Neural cell (in vitro differentiated cells): Measurements from ENCODE around the gene GIPC1. TPM values are rescaled to one million over a fixed set of nuclear protein-coding genes. Genes with fewer than 3 reads are reported as not detected.

ENCODE experiments used
- H2AFZ ChIP-seq: fragments of 200-600, 300-800 bp; sonication (generic), shearing (Covaris generic); 2 replicates; pipeline ENCODE4 v1.6.0; 2014; ENCODE audit warnings: low read depth, mild to moderate bottlenecking, antibody characterized with exemption, low read length, moderate library complexity
- H3F3A ChIP-seq: fragments of 200-600 bp; shearing (Covaris generic); 2 replicates; pipeline ENCODE4 v1.6.1; 2016; ENCODE audit warnings: mild to moderate bottlenecking, moderate library complexity, mixed read lengths, antibody characterized with exemption, low read length; ENCODE audit not compliant: insufficient read depth, poor library complexity, severe bottlenecking
- H3K27ac ChIP-seq: fragments of 200-600, 300-800 bp; sonication (generic), shearing (Covaris generic); 2 replicates; pipeline ENCODE4 v1.5.1; 2014; ENCODE audit warnings: mild to moderate bottlenecking, low read length, moderate library complexity
- H3K27me3 ChIP-seq: fragments of 300-800, 200-600 bp; sonication (generic), shearing (Covaris generic); 2 replicates; pipeline ENCODE4 v1.6.0; 2014; ENCODE audit warnings: mild to moderate bottlenecking, low read depth, low read length, moderate library complexity; ENCODE audit not compliant: insufficient read depth
- H3K36me3 ChIP-seq: fragments of 300-800, 200-600 bp; sonication (generic), shearing (Covaris generic); 2 replicates; pipeline ENCODE4 v1.5.1; 2014; ENCODE audit warnings: mild to moderate bottlenecking, antibody characterized with exemption, low read length, moderate library complexity; ENCODE audit not compliant: insufficient read depth
- H3K4me2 ChIP-seq: fragments of 300-800, 200-600 bp; sonication (generic), shearing (Covaris generic); 2 replicates; pipeline ENCODE4 v1.6.0; 2014; ENCODE audit warnings: mild to moderate bottlenecking, low read length
- H3K4me3 ChIP-seq: fragments of 300-800, 200-600 bp; sonication (generic), shearing (Covaris generic); 2 replicates; pipeline ENCODE4 v1.5.1; 2014; ENCODE audit warnings: mild to moderate bottlenecking, low read length, moderate library complexity
- H3K79me2 ChIP-seq: fragments of 200-600 bp; shearing (Covaris generic); replicated peaks from 2 replicates; pipeline ENCODE4 v1.6.0; 2014; ENCODE audit warnings: mild to moderate bottlenecking, low read length, moderate library complexity; ENCODE audit not compliant: insufficient read depth
- H3K9ac ChIP-seq: fragments of 300-800, 200-600 bp; sonication (generic), shearing (Covaris generic); 2 replicates; pipeline ENCODE4 v1.6.1; 2016; ENCODE audit warnings: mild to moderate bottlenecking, low read length, mixed read lengths
- H3K9me2 ChIP-seq: fragments of 200-600 bp; shearing (Covaris generic); 2 replicates; pipeline ENCODE4 v1.6.1; 2016; ENCODE audit warnings: mild to moderate bottlenecking, low read length, mixed read lengths; ENCODE audit not compliant: insufficient read depth
- H3K9me3 ChIP-seq: fragments of 200-600, 300-800 bp; sonication (generic), shearing (Covaris generic); 2 replicates; pipeline ENCODE4 v1.6.1; 2016; ENCODE audit warnings: mild to moderate bottlenecking, mixed run types, low read length, moderate library complexity, mixed read lengths
- H4K20me1 ChIP-seq: fragments of 200-600 bp; shearing (Covaris generic); 2 replicates; pipeline ENCODE4 v1.6.1; 2016; ENCODE audit warnings: mild to moderate bottlenecking, mixed run types; ENCODE audit not compliant: insufficient read depth
- EP300 ChIP-seq: fragments of 450-650 bp; conservative IDR thresholded peaks from 2 replicates; pipeline ENCODE4 v1.6.1; 2014; ENCODE audit warnings: antibody characterized with exemption, mild to moderate bottlenecking, moderate library complexity; ENCODE audit not compliant: poor library complexity, severe bottlenecking
- EZH2 ChIP-seq: fragments of 200-600, 300-800 bp; shearing (Covaris generic), sonication (generic); IDR thresholded peaks from 2 replicates; pipeline ENCODE4 v1.6.1; 2014; ENCODE audit warnings: antibody characterized with exemption, low read length, borderline replicate concordance, mild to moderate bottlenecking; ENCODE audit not compliant: insufficient read depth, poor library complexity, severe bottlenecking
- MXI1 ChIP-seq: fragments of 450-650 bp; conservative IDR thresholded peaks from 2 replicates; pipeline ENCODE4 v1.6.1; 2014; ENCODE audit warnings: antibody characterized with exemption, mild to moderate bottlenecking; ENCODE audit not compliant: poor library complexity, severe bottlenecking
- POLR2AphosphoS5 ChIP-seq: IDR thresholded peaks from 2 replicates; pipeline ENCODE4 v1.6.1; 2012
- RAD21 ChIP-seq: fragments of 450-650 bp; conservative IDR thresholded peaks from 2 replicates; pipeline ENCODE4 v1.6.1; 2014; ENCODE audit warnings: antibody characterized with exemption, mild to moderate bottlenecking, moderate library complexity
- REST ChIP-seq: IDR thresholded peaks from 2 replicates; pipeline ENCODE4 v1.6.1; 2012; ENCODE audit warnings: borderline replicate concordance
- SMC3 ChIP-seq: fragments of 450-650 bp; conservative IDR thresholded peaks from 2 replicates; pipeline ENCODE4 v1.6.1; 2014; ENCODE audit warnings: antibody characterized with exemption, mild to moderate bottlenecking, moderate library complexity; ENCODE audit not compliant: poor library complexity
- TAF1 ChIP-seq: IDR thresholded peaks from 2 replicates; pipeline ENCODE4 v1.6.1; 2012; ENCODE audit warnings: low read depth
- polyA plus RNA-seq: library from polyadenylated mRNA; depleted of rRNA; stranded (reverse); fragments of >200 nt; gene quantifications from 2 replicates; pipeline ENCODE4 v1.2.3, GENCODE V29; 2014
- TF ChIP-seq, protein P1 (sequence below): fragments of 450-650 bp; IDR thresholded peaks from 2 replicates; pipeline ENCODE4 v1.5.1; 2014; ENCODE audit warnings: antibody characterized with exemption, mild to moderate bottlenecking, moderate library complexity; ENCODE audit not compliant: poor library complexity, severe bottlenecking

GIPC1 gene
- polyA plus RNA-seq, 1 donor from 2014 or later = 128 TPM

DNA sequence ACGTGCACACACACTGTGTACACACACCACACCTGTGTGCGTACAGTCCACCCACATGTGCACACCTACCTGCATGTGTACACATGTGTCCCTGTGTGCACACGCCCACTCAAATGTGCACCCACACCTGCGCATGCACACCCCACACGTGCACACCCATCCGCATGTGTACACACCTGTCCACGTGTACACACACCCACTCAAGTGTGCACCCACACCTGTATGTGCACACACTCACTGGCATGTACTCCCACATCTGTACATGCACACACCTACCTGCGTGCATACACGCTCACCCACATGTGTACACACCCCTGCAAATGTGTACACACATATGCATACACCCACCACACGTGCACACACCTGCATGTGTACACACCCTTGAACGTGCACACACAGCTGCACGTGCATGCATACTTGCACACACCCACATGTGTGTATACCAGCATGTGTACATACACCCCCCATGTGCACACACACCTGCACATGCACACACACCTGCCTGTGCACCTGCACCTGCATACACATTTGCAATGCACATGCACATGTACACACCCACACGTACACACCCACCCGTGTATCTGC is 52.2 kb downstream of the GIPC1 start:
- H3K4me3 ChIP-seq = no peak overlapping the region
- H2AFZ ChIP-seq = no peak overlapping the region
- no peaks in the 10 kb centered on the region for H3F3A ChIP-seq
- no peaks in the 10 kb centered on the region for H3K9me3 ChIP-seq
- no peak overlapping the region for H3K4me2 ChIP-seq
- no peak overlapping the region for H3K27ac ChIP-seq
- peaks cover 9% of the 10 kb centered on the region for H3K36me3 ChIP-seq
- H3K27me3 ChIP-seq = no peaks in the 10 kb centered on the region
- no peak overlapping the region for H3K9ac ChIP-seq
- H3K79me2 ChIP-seq = no peaks in the 10 kb centered on the region
- no peaks in the 10 kb centered on the region for H3K9me2 ChIP-seq
- no peak for TF ChIP-seq REST
- TF ChIP-seq MXI1 = no peak
- TF ChIP-seq POLR2AphosphoS5 = no peak
- TF ChIP-seq RAD21 = no peak
- TF ChIP-seq TAF1 = no peak
- TF ChIP-seq SMC3 = no peak
- H4K20me1 ChIP-seq = no peaks in the 10 kb centered on the region

DNA sequence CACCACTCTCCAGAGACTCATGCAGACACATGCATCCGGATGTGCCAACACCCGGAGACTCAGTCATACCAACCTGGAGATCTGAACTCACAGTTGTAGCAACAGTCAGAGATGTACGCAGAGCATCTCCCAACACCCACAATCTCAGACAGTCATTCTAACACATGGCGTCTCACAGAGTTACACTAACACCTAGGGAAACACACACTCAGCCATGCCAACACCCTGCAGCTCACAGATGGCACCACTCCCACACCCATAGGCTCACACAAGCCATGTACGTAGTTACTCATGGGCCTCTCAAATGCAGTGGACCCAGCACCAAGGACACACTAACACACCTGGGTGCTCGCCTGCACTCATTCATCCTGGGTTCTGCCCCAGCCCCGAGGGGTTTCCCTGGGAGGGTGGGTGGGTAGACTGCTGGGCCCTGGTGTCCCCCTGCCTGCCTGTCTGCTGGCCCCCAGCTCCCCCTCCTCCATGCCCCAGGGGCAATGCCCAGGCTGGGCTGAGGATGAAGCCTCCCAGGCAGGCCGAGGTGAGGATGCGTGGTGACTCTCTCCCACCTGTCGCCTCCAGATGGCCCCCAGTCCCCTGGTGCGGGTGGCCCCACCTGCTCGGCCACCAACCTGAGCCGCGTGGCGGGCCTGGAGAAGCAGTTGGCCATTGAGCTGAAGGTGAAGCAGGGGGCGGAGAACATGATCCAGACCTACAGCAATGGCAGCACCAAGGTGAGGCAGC is 52.9 kb downstream of the GIPC1 start:
- no peaks in the 10 kb centered on the region for H4K20me1 ChIP-seq
- no peaks in the 10 kb centered on the region for H3K9me3 ChIP-seq
- no peaks in the 10 kb centered on the region for H3K27me3 ChIP-seq
- H3K9me2 ChIP-seq = no peaks in the 10 kb centered on the region
- TF ChIP-seq MXI1 = no peak
- TF ChIP-seq, protein P1, sequence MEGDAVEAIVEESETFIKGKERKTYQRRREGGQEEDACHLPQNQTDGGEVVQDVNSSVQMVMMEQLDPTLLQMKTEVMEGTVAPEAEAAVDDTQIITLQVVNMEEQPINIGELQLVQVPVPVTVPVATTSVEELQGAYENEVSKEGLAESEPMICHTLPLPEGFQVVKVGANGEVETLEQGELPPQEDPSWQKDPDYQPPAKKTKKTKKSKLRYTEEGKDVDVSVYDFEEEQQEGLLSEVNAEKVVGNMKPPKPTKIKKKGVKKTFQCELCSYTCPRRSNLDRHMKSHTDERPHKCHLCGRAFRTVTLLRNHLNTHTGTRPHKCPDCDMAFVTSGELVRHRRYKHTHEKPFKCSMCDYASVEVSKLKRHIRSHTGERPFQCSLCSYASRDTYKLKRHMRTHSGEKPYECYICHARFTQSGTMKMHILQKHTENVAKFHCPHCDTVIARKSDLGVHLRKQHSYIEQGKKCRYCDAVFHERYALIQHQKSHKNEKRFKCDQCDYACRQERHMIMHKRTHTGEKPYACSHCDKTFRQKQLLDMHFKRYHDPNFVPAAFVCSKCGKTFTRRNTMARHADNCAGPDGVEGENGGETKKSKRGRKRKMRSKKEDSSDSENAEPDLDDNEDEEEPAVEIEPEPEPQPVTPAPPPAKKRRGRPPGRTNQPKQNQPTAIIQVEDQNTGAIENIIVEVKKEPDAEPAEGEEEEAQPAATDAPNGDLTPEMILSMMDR = no peak
- no peak for TF ChIP-seq REST
- no peak for TF ChIP-seq EZH2
- TF ChIP-seq SMC3 = no peak
- no peak for TF ChIP-seq TAF1
- no peak for TF ChIP-seq RAD21
- no peak for TF ChIP-seq POLR2AphosphoS5
- no peak for TF ChIP-seq EP300
- no peak overlapping the region for H3K9ac ChIP-seq
- H3K4me3 ChIP-seq = no peak overlapping the region
- H3K27ac ChIP-seq = no peak overlapping the region
- H3K79me2 ChIP-seq = no peaks in the 10 kb centered on the region
- H3K4me2 ChIP-seq = no peak overlapping the region
- no peaks in the 10 kb centered on the region for H3F3A ChIP-seq
- peaks cover 9% of the 10 kb centered on the region for H3K36me3 ChIP-seq
- no peak overlapping the region for H2AFZ ChIP-seq
